Psoas muscle (tissue), 8 donors: ENCODE measurements around the gene CNDP2. TPM values are rescaled to one million over a fixed set of nuclear protein-coding genes. Genes with fewer than 3 reads are reported as not detected.

Experiments used
- ATAC-seq, 4 donors: fragments of 200-7000 bp; cut with Tn5 transposase; one replicate each; pipeline ENCODE4 v1.9.1; 2020; ENCODE audit warnings: moderate library complexity in 3 of 4, mild to moderate bottlenecking in 2 of 4
- DNase-seq, 2 donors: peaks; one replicate each; pipeline ENCODE4 v3.0.0-alpha.2; 2020
- H3K27ac ChIP-seq: fragments of 200-600 bp; one replicate; pipeline ENCODE4 v1.8.0; 2022
- H3K27me3 ChIP-seq, 3 donors: fragments of 200-600 bp in 1 of 3; one replicate each; pipeline versions ENCODE4 v1.6.1 to v1.8.0; 2013 to 2022; ENCODE audit warnings: low read length in 2 of 3, mild to moderate bottlenecking in 2 of 3, moderate library complexity in 1 of 3; ENCODE audit not compliant: insufficient read depth in 3 of 3
- H3K36me3 ChIP-seq, 2 donors: fragments of 200-600 bp in 1 of 2; one replicate each; pipeline versions ENCODE4 v1.6.1 to v1.8.0; 2013 to 2022; ENCODE audit warnings: low read depth in 1 of 2, mild to moderate bottlenecking in 1 of 2, moderate library complexity in 1 of 2; ENCODE audit not compliant: insufficient read depth in 1 of 2
- H3K4me1 ChIP-seq: fragments of 200-600 bp; one replicate; pipeline ENCODE4 v1.8.0; 2022
- H3K4me3 ChIP-seq: fragments of 200-600 bp; one replicate; pipeline ENCODE4 v1.8.0; 2022; ENCODE audit warnings: mild to moderate bottlenecking
- H3K9me3 ChIP-seq: fragments of 200-600 bp; one replicate; pipeline ENCODE4 v1.8.0; 2022
- WGBS, 3 donors: extraction: QIAGEN DNeasy Blood & Tissue Kit; methylation state at CpG; one replicate each; pipeline versions ENCODE4 v1.1.6 to v1.1.7; 2013; 5-methylcytosine and 5-hydroxymethylcytosine counted together
- intact Hi-C, 2 donors: fragments of 100-400 bp; cut with DNase I; formaldehyde crosslinking; loops; one replicate each; pipeline versions ENCODE4 v1.11.0 to v1.14.2; 2022
- polyA plus RNA-seq, 3 donors: library from polyadenylated mRNA; stranded (reverse); fragments of 200-250 nt; gene quantifications; one replicate each; pipeline ENCODE4 v1.2.3, GENCODE V29; 2013
- total RNA-seq, 4 donors: library from RNA; stranded (reverse); fragmentation: NEBNext Ultra II Directional in 2 of 4; extraction: Animal tissue kit (Norgen Biotek cat#: 25700) in 2 of 4; gene quantifications; one replicate each; pipeline versions ENCODE4 v1.2.1 to v1.2.4, GENCODE V29; 2021 to 2023
- TF ChIP-seq, protein P1 (sequence below): fragments of 200-600 bp; IDR thresholded peaks from one replicate; pipeline ENCODE4 v1.8.0; 2022; ENCODE audit warnings: antibody characterized with exemption
- donor health status: healthy with polysubstance abuse.
- donor health status: DM: no; HTN: no; CAD: no; lungs with moderate emphysema.
- donor health status: Bipolar disorder and iron deficiency.
- donor health status: healthy.
- donor health status: DM: yes; HTN: yes; CAD: no.
- donor health status: DM: no; HTN: no; CAD: no.
- donor health status: DM: no; HTN: no; CAD: no.
- donor health status: DM: yes; HTN: yes; CAD: no.

Gene CNDP2
- total and polyA plus RNA-seq, 7 donors: 24.3 to 51.9 (median 41.4) TPM

DNA sequence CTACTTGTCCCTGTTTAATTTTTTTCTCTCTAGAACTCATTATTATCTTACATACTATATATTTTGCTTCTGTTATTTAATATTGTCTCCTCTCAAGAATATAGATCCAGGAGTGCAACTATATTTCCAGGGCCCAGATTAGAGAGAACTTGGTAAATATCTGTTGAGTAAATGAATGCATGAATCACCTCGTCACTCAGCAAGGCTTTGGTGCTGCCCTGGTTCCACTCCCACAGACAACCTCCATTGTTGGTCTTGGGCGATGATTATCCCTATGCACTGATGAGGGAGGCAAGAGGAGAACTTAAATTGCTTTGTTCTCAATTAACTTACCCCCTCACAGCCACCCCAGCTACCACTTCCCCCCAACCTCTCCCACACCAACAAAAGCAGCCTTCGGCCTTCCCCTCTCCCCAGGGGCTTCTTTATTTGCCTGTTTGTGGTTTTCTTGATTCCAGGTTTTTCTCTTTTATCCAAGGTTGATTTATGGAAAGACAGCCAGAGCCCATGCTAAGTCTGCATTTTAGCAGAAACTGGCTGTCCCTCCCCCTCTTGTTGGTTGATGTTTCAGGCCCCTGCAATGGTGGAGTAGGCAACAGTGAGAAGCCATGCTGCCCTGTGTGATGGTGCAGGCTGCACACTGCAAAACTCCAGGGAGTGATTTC, 22.1 kb upstream of the CNDP2 start:
- Histone ChIP-seq H3K4me3 (no peak overlapping the region), H3K27me3 (peaks cover 0 to 14% (median 0%) of the 10 kb centered on the region in 3 donors), H3K4me1 (no peaks in the 10 kb centered on the region), H3K36me3 (no peaks in the 10 kb centered on the region), H3K9me3 (peaks cover 12% of the 10 kb centered on the region), H3K27ac (no peak overlapping the region)
- WGBS, 3 donors: 89 to 93% (median 90%) methylated on average over 3 of the region's 3 CpGs
- DNase-seq: no peak
- intact Hi-C loops: loop anchor here in 1 of 2 donors (10.0 kb wide), 2 partner anchors 61 to 279 kb away; partner anchors contain the start of gene CNDP1
- TF ChIP-seq, protein P1, sequence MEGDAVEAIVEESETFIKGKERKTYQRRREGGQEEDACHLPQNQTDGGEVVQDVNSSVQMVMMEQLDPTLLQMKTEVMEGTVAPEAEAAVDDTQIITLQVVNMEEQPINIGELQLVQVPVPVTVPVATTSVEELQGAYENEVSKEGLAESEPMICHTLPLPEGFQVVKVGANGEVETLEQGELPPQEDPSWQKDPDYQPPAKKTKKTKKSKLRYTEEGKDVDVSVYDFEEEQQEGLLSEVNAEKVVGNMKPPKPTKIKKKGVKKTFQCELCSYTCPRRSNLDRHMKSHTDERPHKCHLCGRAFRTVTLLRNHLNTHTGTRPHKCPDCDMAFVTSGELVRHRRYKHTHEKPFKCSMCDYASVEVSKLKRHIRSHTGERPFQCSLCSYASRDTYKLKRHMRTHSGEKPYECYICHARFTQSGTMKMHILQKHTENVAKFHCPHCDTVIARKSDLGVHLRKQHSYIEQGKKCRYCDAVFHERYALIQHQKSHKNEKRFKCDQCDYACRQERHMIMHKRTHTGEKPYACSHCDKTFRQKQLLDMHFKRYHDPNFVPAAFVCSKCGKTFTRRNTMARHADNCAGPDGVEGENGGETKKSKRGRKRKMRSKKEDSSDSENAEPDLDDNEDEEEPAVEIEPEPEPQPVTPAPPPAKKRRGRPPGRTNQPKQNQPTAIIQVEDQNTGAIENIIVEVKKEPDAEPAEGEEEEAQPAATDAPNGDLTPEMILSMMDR: no peak
- ATAC-seq: no peak

DNA sequence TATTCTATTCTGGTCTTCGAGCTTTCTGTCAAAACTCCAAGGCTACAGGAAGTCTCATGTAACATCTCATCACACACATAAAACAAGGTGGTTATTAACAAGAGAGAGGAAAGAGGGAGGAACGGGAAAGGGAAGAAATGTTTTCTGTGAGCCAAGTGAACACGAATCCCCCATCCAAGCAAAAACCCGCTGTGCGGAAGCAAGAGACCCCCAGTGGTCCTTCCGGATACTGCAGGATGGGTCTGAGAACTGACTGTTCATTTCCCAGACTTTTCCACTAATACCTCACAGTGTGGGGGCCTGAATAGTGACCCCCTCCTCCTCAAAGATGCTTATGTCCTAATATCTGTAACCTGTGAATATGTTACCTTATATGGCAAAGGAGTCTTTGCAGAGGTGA, 20.0 kb upstream of the CNDP2 start:
- peaks cover 3% of the 10 kb centered on the region for H3K9me3 ChIP-seq
- no peaks in the 10 kb centered on the region for H3K4me1 ChIP-seq
- ATAC-seq (no peak), DNase-seq (peak in 1 of 2 donors; percentile 60)
- intact Hi-C loops: loop anchor here (2.0 to 10.0 kb wide), 4 partner anchors 59 to 281 kb away; partner anchors contain the start of gene CNDP1 (in 1 of the 2)
- 13 to 17% (median 13%) methylated on average over 6 of the region's 6 CpGs for WGBS, 3 donors
- no peak overlapping the region for H3K27ac ChIP-seq
- peaks cover 0 to 9% (median 0%) of the 10 kb centered on the region in 3 donors for H3K27me3 ChIP-seq
- H3K36me3 ChIP-seq: no peaks in the 10 kb centered on the region
- TF ChIP-seq, protein P1: peak; percentile 52
- no peak overlapping the region for H3K4me3 ChIP-seq

DNA sequence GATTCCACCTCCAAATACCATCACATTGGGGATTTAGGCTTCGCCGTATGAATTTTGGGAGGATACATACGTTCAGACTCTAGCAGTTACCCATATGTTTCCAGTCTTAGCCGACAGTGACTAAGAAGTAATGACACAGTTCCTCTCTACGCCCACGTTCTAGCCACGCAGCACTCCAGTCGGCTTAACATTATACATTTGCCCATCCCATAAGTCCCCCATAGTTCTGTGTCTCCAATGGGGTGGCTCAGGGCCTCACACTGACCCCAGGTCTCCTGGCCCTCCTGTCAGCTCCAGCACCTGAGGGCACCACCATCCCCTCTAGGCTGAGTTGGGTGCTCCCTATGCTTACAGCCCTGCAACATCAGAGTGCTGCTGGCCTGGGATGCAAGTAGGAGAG, 18.4 kb upstream of the CNDP2 start:
- Histone ChIP-seq H3K4me1 (no peaks in the 10 kb centered on the region), H3K27ac (no peak overlapping the region), H3K27me3 (peaks cover 0 to 9% (median 0%) of the 10 kb centered on the region in 3 donors), H3K9me3 (no peaks in the 10 kb centered on the region), H3K36me3 (no peaks in the 10 kb centered on the region), H3K4me3 (no peak overlapping the region)
- DNase-seq (no peak), ATAC-seq (no peak)
- TF ChIP-seq, protein P1: no peak
- WGBS, 3 donors: 81 to 90% (median 85%) methylated on average over 8 of the region's 8 CpGs
- intact Hi-C loops: loop anchor here (2.0 to 10.0 kb wide), 4 partner anchors 57 to 283 kb away; partner anchors contain the start of gene CNDP1 (in 1 of the 2)

DNA sequence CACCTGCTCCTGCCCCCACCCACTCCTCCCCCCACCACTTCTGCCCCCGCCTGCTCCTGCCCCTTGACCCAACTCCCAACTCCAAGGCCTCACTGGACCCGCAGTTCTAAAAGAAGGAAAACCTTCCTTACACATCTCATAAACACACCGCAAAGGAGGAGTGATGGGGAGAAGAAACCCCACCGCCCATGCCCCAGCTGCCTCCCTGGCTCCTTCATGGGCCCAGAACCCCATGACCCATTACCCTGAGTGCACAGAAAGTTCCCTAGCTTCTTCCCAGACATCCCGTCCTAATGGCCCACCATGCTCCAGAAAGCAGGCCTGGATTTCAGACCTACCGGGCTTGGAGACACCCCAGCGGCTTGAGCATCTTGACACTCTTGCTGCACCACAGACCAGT, 17.8 kb upstream of the CNDP2 start:
- ATAC-seq: no peak

More for the DNA sequence above, 17.8 kb upstream of the CNDP2 start:
- intact Hi-C loops: loop anchor here in 1 of 2 donors (5.0 to 10.0 kb wide), 3 partner anchors 56 to 284 kb away; partner anchors contain the start of gene CNDP1
- no peaks in the 10 kb centered on the region for H3K36me3 ChIP-seq
- no peaks in the 10 kb centered on the region for H3K4me1 ChIP-seq
- H3K4me3 ChIP-seq: no peak overlapping the region
- DNase-seq: no peak
- no peak overlapping the region for H3K27ac ChIP-seq
- peaks cover 0 to 5% (median 0%) of the 10 kb centered on the region in 3 donors for H3K27me3 ChIP-seq
- 94 to 96% (median 95%) methylated on average over 7 of the region's 7 CpGs for WGBS, 3 donors
- TF ChIP-seq, protein P1: no peak
- no peaks in the 10 kb centered on the region for H3K9me3 ChIP-seq
